Liver (tissue), 9 donors: ENCODE results near the gene SLC44A2. TPM values are rescaled to one million over a fixed set of nuclear protein-coding genes. Genes with fewer than 3 reads are reported as not detected.

ENCODE experiments used
- DNase-seq: peaks from one replicate; pipeline ENCODE4 v3.0.0-alpha.2; 2017; ENCODE audit warnings: low spot score
- H3K27ac ChIP-seq, 2 donors: one replicate each; pipeline ENCODE4 v1.7.0; 2013; ENCODE audit warnings: inconsistent platforms in 2 of 2, low read length in 2 of 2, control low read depth in 1 of 2, low read depth in 1 of 2, mild to moderate bottlenecking in 1 of 2
- H3K27me3 ChIP-seq, 4 donors: one replicate each; pipeline versions ENCODE4 v1.6.1 to v1.7.0; 2013; ENCODE audit warnings: low read length in 3 of 4, inconsistent platforms in 1 of 4, mild to moderate bottlenecking in 1 of 4, moderate library complexity in 1 of 4; ENCODE audit not compliant: control insufficient read depth in 4 of 4, insufficient read depth in 4 of 4
- H3K36me3 ChIP-seq, 4 donors: one replicate each; pipeline versions ENCODE4 v1.6.1 to v1.7.0; 2013; ENCODE audit warnings: low read length in 3 of 4, mild to moderate bottlenecking in 3 of 4, low read depth in 1 of 4, moderate library complexity in 1 of 4; ENCODE audit not compliant: control insufficient read depth in 4 of 4, insufficient read depth in 3 of 4
- H3K4me1 ChIP-seq, 4 donors: one replicate each; pipeline versions ENCODE4 v1.6.1 to v1.7.0; 2013; ENCODE audit warnings: low read length in 3 of 4, mild to moderate bottlenecking in 3 of 4, moderate library complexity in 1 of 4; ENCODE audit not compliant: control insufficient read depth in 4 of 4, insufficient read depth in 4 of 4
- H3K4me3 ChIP-seq, 3 donors: one replicate each; pipeline versions ENCODE4 v1.6.1 to v1.7.0; 2013; ENCODE audit warnings: low read length in 3 of 3, control low read depth in 1 of 3, low read depth in 1 of 3, mild to moderate bottlenecking in 1 of 3
- H3K9ac ChIP-seq, 2 donors: one replicate each; pipeline ENCODE4 v1.7.0; 2013; ENCODE audit warnings: low read length in 2 of 2, mild to moderate bottlenecking in 2 of 2, moderate library complexity in 2 of 2, control low read depth in 1 of 2, low read depth in 1 of 2
- H3K9me3 ChIP-seq, 4 donors: one replicate each; pipeline versions ENCODE4 v1.6.1 to v1.7.0; 2013; ENCODE audit warnings: low read length in 3 of 4; ENCODE audit not compliant: control insufficient read depth in 4 of 4
- ATF3 ChIP-seq: IDR thresholded peaks from 2 replicates; pipeline ENCODE4 v1.6.1; 2016; ENCODE audit warnings: antibody characterized with exemption
- EGR1 ChIP-seq, 2 donors: IDR thresholded peaks; 2 replicates each; pipeline ENCODE4 v1.6.1; 2016 to 2018; ENCODE audit warnings: antibody characterized with exemption in 2 of 2, low read depth in 2 of 2
- FOXA2 ChIP-seq: IDR thresholded peaks from 2 replicates; pipeline ENCODE4 v1.6.1; 2016; ENCODE audit warnings: antibody characterized with exemption
- GABPA ChIP-seq, 2 donors: IDR thresholded peaks in 1 of 2; conservative IDR thresholded peaks in 1 of 2; 2 replicates each; pipeline ENCODE4 v1.6.1; 2016; ENCODE audit warnings: antibody characterized with exemption in 2 of 2, mild to moderate bottlenecking in 1 of 2, moderate library complexity in 1 of 2
- HNF4A ChIP-seq, 2 donors: conservative IDR thresholded peaks; 2 replicates each; pipeline ENCODE4 v1.6.1; 2016; ENCODE audit warnings: antibody characterized with exemption in 2 of 2, mild to moderate bottlenecking in 2 of 2
- HNF4G ChIP-seq: IDR thresholded peaks from 2 replicates; pipeline ENCODE4 v1.6.1; 2016; ENCODE audit warnings: antibody characterized with exemption
- JUND ChIP-seq, 2 donors: IDR thresholded peaks; 2 replicates each; pipeline ENCODE4 v1.6.1; 2016; ENCODE audit warnings: antibody characterized with exemption in 2 of 2
- NR2F2 ChIP-seq: IDR thresholded peaks from 2 replicates; pipeline ENCODE4 v1.6.1; 2016; ENCODE audit warnings: antibody characterized with exemption
- RAD21 ChIP-seq, 2 donors: IDR thresholded peaks; 2 replicates each; pipeline ENCODE4 v1.6.1; 2016; ENCODE audit warnings: antibody characterized with exemption in 2 of 2, mild to moderate bottlenecking in 2 of 2
- RXRA ChIP-seq, 2 donors: IDR thresholded peaks; 2 replicates each; pipeline ENCODE4 v1.6.1; 2017 to 2018; ENCODE audit warnings: antibody characterized with exemption in 2 of 2, mild to moderate bottlenecking in 1 of 2
- SP1 ChIP-seq: IDR thresholded peaks from 2 replicates; pipeline ENCODE4 v1.6.1; 2018; ENCODE audit warnings: antibody characterized with exemption, mild to moderate bottlenecking
- YY1 ChIP-seq: IDR thresholded peaks from 2 replicates; pipeline ENCODE4 v1.6.1; 2016; ENCODE audit warnings: antibody characterized with exemption, mild to moderate bottlenecking
- ZBTB33 ChIP-seq: IDR thresholded peaks from 2 replicates; pipeline ENCODE4 v1.6.1; 2016; ENCODE audit warnings: antibody characterized with exemption
- WGBS: extraction: QIAGEN DNeasy Blood & Tissue Kit; methylation state at CpG from one replicate; pipeline ENCODE4 v1.1.7; 2013; 5-methylcytosine and 5-hydroxymethylcytosine counted together
- polyA plus RNA-seq, 2 donors: library from polyadenylated mRNA; stranded (reverse) in 1 of 2; unstranded in 1 of 2; fragments of 200-250 nt in 1 of 2; fragments of >200 nt in 1 of 2; fragmentation: Nextera tagmentation in 1 of 2; extraction: Ambion mirVana in 1 of 2; gene quantifications; one replicate each; pipeline versions ENCODE4 v1.2.1 to v1.2.3, GENCODE V29; 2013 to 2015
- total RNA-seq, 2 donors: library from RNA; depleted of rRNA; stranded (reverse); fragments of >200 nt; gene quantifications; one replicate each; pipeline ENCODE4 v1.2.3, GENCODE V29; 2014
- TF ChIP-seq, protein P1 (sequence below): IDR thresholded peaks from 2 replicates; pipeline ENCODE4 v1.6.1; 2016; ENCODE audit warnings: antibody characterized with exemption
- TF ChIP-seq, protein P2 (sequence below): fragments of 150-350 bp; IDR thresholded peaks from 2 replicates; pipeline ENCODE4 v1.5.1; 2017; ENCODE audit warnings: improper control_type of control experiment, low read depth, low read length; ENCODE audit not compliant: missing input control
- donor health status: healthy.
- donor health status: healthy.
- donor health status: healthy.
- donor health status: healthy.
- donor health status: healthy.

Gene SLC44A2
- total and polyA plus RNA-seq, 4 donors = 12.0 to 21.6 (median 13.4) TPM

- Histone ChIP-seq H3K9me3 (no peaks in the 10 kb centered on the region), H3K27me3 (no peaks in the 10 kb centered on the region), H3K9ac (no peak overlapping the region), H3K4me1 (peaks cover 0 to 10% (median 0%) of the 10 kb centered on the region in 4 donors), H3K27ac (no peak overlapping the region), H3K36me3 (peaks cover 0 to 2% (median 0%) of the 10 kb centered on the region in 4 donors), H3K4me3 (no peak overlapping the region)
- no peak for DNase-seq
- 85% methylated on average over 12 of the region's 12 CpGs for WGBS
- TF ChIP-seq, protein P1, sequence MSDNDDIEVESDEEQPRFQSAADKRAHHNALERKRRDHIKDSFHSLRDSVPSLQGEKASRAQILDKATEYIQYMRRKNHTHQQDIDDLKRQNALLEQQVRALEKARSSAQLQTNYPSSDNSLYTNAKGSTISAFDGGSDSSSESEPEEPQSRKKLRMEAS = no peak
- TF ChIP-seq GABPA (IDR thresholded peaks at IDR 0.05 in 1 of 2, conservative IDR thresholded peaks at IDR 0.05 in 1 of 2) (no peak), ATF3 (no peak), SP1 (no peak), NR2F2 (no peak), YY1 (no peak), JUND (IDR thresholded peaks at IDR 0.05) (no peak), RAD21 (IDR thresholded peaks at IDR 0.05) (no peak), RXRA (IDR thresholded peaks at IDR 0.05) (no peak)
- TF ChIP-seq, protein P2, sequence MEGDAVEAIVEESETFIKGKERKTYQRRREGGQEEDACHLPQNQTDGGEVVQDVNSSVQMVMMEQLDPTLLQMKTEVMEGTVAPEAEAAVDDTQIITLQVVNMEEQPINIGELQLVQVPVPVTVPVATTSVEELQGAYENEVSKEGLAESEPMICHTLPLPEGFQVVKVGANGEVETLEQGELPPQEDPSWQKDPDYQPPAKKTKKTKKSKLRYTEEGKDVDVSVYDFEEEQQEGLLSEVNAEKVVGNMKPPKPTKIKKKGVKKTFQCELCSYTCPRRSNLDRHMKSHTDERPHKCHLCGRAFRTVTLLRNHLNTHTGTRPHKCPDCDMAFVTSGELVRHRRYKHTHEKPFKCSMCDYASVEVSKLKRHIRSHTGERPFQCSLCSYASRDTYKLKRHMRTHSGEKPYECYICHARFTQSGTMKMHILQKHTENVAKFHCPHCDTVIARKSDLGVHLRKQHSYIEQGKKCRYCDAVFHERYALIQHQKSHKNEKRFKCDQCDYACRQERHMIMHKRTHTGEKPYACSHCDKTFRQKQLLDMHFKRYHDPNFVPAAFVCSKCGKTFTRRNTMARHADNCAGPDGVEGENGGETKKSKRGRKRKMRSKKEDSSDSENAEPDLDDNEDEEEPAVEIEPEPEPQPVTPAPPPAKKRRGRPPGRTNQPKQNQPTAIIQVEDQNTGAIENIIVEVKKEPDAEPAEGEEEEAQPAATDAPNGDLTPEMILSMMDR = no peak
Observed at GRCh38 chr19:10646456-10647159, 21.3 kb downstream of the SLC44A2 start.

DNA sequence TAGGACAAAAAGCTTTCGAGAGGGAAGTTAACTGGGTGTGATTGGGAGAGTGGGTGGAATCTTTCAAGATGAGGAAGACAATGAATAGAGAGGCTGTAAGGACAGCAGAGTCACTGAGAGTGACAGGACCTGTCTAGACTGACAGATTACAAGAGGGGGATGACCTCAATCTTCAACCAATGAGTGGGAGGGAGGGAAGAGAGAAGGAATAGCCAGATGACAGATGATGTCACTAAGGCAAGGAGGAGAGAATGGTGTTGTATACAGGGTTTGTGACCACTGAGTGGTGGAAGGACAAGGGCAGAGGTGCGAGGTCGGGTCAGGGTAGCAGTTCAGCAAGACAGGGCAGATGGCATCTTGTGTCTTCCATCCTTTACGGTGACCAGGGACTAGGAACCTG lies 23.0 kb downstream of the SLC44A2 start:
- peaks cover 0 to under 1% (median 0%) of the 10 kb centered on the region in 4 donors for H3K36me3 ChIP-seq
- H3K4me1 ChIP-seq = peaks cover 0 to 10% (median 4%) of the 10 kb centered on the region in 4 donors
- H3K4me3 ChIP-seq = no peak overlapping the region
- H3K9me3 ChIP-seq = no peaks in the 10 kb centered on the region
- no peaks in the 10 kb centered on the region for H3K27me3 ChIP-seq
- WGBS = 89% methylated on average over 4 of the region's 4 CpGs
- H3K9ac ChIP-seq = no peak overlapping the region
- TF ChIP-seq ATF3 (no peak), NR2F2 (no peak)
- no peak overlapping the region for H3K27ac ChIP-seq
- DNase-seq = no peak

- 90% methylated on average over 4 of the region's 4 CpGs for WGBS
- Histone ChIP-seq H3K4me3 (no peak overlapping the region), H3K4me1 (peaks cover 0 to 20% (median 18%) of the 10 kb centered on the region in 4 donors), H3K27ac (no peak overlapping the region), H3K9ac (no peak overlapping the region), H3K27me3 (no peaks in the 10 kb centered on the region), H3K36me3 (no peaks in the 10 kb centered on the region), H3K9me3 (no peaks in the 10 kb centered on the region)
- TF ChIP-seq HNF4A (conservative IDR thresholded peaks at IDR 0.05) (no peak), EGR1 (IDR thresholded peaks at IDR 0.05; ENCODE audit: low read depth in 2 of 2) (no peak), HNF4G (no peak), FOXA2 (no peak), ATF3 (no peak), RAD21 (IDR thresholded peaks at IDR 0.05) (no peak), GABPA (IDR thresholded peaks at IDR 0.05 in 1 of 2, conservative IDR thresholded peaks at IDR 0.05 in 1 of 2) (no peak), RXRA (IDR thresholded peaks at IDR 0.05) (no peak), ZBTB33 (no peak), JUND (IDR thresholded peaks at IDR 0.05) (no peak), YY1 (no peak)
- TF ChIP-seq, protein P1 = no peak
- TF ChIP-seq, protein P2 = no peak
- no peak for DNase-seq
Observed at GRCh38 chr19:10651851-10652250, 26.5 kb downstream of the SLC44A2 start.
